ENCODE measurements around the gene LYPD3.
"Not testable (repeated sequence)": the region's sequence is repeated elsewhere in the genome, so short reads cannot be mapped to it uniquely, and the experiment has no call there.

The LYPD3 gene

GRCh38 chr19:43439032-43439708, 26.2 kb downstream of the LYPD3 start:
- peak overlapping the region; percentile 6; the same call in 1 of the 2 replicates for H3K27ac ChIP-seq
- TF ChIP-seq, protein P1, sequence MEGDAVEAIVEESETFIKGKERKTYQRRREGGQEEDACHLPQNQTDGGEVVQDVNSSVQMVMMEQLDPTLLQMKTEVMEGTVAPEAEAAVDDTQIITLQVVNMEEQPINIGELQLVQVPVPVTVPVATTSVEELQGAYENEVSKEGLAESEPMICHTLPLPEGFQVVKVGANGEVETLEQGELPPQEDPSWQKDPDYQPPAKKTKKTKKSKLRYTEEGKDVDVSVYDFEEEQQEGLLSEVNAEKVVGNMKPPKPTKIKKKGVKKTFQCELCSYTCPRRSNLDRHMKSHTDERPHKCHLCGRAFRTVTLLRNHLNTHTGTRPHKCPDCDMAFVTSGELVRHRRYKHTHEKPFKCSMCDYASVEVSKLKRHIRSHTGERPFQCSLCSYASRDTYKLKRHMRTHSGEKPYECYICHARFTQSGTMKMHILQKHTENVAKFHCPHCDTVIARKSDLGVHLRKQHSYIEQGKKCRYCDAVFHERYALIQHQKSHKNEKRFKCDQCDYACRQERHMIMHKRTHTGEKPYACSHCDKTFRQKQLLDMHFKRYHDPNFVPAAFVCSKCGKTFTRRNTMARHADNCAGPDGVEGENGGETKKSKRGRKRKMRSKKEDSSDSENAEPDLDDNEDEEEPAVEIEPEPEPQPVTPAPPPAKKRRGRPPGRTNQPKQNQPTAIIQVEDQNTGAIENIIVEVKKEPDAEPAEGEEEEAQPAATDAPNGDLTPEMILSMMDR (conservative IDR thresholded peaks at IDR 0.05), result no peak

DNA sequence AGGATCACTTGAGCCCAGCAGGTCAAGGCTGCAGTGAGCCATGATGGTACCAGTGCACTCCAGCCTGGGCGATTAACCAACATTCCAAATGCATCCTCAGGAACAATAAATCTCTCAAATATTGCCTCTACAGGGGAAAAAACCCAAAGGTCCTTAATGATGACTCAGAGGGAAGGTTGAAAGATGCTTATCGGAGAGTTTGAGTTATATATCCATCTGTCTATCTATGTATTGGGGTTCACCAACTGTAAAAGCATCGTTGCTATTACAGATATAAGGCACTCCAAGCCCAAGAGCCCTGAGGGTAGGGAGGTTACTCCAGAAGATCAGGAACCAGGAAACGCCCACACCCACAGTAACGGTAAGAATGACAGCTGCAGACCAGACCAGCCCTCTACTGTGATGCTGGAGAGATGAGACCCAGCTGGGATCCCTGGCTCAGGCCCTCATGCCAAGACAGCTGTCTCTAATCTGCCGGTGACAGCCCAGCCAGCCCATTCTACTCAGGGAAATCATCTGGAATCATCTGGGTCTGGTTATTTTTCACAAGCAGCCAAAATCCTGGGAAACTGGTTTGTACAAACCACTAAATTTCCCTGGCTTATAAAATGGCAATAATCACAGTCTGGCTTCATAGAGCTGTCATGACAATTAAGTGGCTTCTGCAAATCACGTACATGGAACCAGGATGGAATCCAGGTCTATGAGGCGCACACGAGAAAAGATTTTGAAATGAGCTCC, 26.9 kb downstream of the LYPD3 start:
- H3K27ac ChIP-seq, result peak overlapping the region; percentile 6; the same call in 1 of the 2 replicates
- TF ChIP-seq, protein P1 (conservative IDR thresholded peaks at IDR 0.05), result no peak

DNA sequence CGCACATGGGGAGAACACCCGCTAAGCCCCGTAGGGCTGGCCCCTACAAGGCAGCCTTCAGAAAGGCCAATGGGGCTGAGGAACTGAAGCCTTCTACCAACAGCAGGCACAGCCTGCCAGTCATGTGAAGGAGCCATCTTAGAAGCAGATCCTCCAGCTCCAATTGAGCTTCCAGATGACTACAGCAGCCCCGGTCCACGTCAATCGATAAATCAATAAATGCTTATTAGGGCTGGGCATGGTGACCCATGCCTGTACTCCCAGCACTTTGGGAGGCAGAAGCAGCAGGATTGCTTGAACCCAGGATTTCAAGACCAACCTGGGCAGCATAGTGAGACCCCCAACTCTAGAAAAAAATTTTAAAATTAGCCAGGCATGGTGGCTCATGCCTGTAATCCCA, 27.7 kb downstream of the LYPD3 start:
- TF ChIP-seq, protein P1 (conservative IDR thresholded peaks at IDR 0.05), result no peak
- H3K27ac ChIP-seq, result no peak overlapping the region

- H3K27ac ChIP-seq, result not testable (repeated sequence)
Observed at GRCh38 chr19:43437284-43437683, 28.1 kb downstream of the LYPD3 start.

DNA sequence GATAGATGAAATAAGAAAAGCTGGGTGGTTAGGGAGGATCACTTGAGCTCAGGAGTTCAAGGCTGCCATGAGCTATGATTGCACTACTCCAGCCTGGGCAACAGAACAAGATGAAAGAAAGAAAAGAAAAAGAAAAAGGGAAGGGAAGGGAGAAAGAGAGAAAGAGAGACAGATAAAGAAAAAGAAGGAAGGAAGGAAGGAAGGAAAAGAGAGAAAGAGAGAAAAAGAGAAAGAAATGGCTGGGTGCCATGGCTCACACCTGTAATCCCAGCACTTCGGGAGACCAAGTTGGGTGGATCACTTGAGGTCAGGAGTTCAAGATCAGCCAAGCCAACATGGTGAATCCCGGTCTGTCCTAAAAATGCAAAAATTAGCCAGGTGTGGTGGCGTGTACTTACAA, 29.6 kb downstream of the LYPD3 start:
- TF ChIP-seq, protein P1 (conservative IDR thresholded peaks at IDR 0.05), result no peak
- H3K27ac ChIP-seq, result no peak overlapping the region

- TF ChIP-seq, protein P1 (conservative IDR thresholded peaks at IDR 0.05), result no peak
- H3K27ac ChIP-seq, result no peak overlapping the region
Observed at GRCh38 chr19:43433689-43434088, 31.7 kb downstream of the LYPD3 start.

- TF ChIP-seq, protein P1 (conservative IDR thresholded peaks at IDR 0.05), result no peak
- H3K27ac ChIP-seq, result no peak overlapping the region
Observed at GRCh38 chr19:43433358-43433673, 32.1 kb downstream of the LYPD3 start.

DNA sequence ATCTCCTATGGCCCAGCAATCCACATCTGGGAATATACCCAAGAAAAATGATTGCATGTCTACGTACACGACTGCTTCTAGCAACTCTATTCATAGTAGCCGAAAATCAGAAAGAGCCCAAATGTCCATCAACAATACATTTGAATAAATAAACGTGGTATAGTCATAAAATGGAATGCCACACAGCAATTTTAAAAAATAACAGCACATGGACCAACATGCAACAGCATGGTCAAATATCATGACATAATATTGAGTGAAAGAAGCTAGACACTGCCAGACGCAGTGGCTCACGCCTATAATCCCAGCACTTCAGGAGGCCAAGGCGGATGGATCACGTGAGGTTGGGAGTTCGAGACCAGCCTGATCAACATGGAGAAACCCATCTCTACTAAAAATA, 34.4 kb downstream of the LYPD3 start:
- peak overlapping the region; percentile 100; the same call in 1 of the 2 replicates for H3K27ac ChIP-seq
- TF ChIP-seq, protein P1 (conservative IDR thresholded peaks at IDR 0.05), result no peak

All from VCaP (cell line).